GM18502 (cell line): ENCODE data around the gene FPGT.
"Not testable (repeated sequence)": the region's sequence is repeated elsewhere in the genome, so short reads cannot be mapped to it uniquely, and the experiment has no call there.

ENCODE experiments used
- ATAC-seq: cut with Tn5 transposase; IDR thresholded peaks from one replicate; pipeline ENCODE4 v1.9.1; 2021; ENCODE audit warnings: mild to moderate bottlenecking; ENCODE audit not compliant: unreplicated experiment, poor library complexity

Gene FPGT

DNA sequence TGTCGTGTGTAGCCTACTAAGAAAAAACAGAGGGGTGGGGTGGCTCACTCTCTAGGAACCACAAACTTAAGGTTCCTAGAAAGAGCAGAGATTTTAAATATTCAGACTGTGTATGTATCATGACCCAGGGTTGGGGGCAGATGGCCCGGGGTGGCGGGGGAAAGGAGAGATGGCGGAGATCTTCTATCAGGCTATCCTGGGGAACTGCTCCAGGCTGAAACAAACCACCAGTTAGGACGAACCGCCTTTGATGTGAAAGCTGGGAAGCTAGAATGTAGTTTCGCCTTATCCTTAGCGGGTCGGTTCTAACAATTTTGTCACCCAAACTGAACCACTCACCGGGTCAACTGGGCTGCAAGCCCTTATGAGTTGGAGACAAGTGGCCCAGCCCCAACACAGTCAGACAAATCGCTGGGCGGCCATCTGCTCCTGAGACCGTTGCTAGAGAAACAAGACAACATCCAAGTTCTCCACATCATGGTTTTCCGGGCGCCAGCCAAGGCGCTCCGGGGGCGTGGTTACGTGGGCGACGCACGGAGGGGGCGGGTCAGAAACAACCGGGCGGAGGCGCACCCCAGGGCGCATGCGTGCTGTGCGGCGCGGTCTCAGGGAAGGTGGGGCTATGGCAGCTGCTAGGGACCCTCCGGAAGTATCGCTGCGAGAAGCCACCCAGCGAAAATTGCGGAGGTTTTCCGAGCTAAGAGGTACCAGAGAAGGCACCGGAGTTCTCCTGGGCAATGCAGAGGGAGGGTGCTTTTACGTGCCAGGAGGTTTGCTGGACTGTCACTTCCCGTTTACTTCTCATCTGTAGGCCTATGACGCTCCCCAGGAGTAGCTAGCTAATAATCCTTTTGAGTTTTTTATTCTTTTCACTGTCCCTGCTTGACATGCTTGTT lies at the start of gene FPGT, which contains the start of gene LRRIQ3:
Gene FPGT, plus strand, starts transcription at position 586 of the 896 bp plus-strand sequence. Its CDS starts 37 bp downstream, at position 623.
Gene LRRIQ3, minus strand, starts transcription at position 520 of the 896 bp plus-strand sequence. CDS start 14,492 bp downstream, outside the sequence.
- peak; percentile 93 for ATAC-seq

DNA sequence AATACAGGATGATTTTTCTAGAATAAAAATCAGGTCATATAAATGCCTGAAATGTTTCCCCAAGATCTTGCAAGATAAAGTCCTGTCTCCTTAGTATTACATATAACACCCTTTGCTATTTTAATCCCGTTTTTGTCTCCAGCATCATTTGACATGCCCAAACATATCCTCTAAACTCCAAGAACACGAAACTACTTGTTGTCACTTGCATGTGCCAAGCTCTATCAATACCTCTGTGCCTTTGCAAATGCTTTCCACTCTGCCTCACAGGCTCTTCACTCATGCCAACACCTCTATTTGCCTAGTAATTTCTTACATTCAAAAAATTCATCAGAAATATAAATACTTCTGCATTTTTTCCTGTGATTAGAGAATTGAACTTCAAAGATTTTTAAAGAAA lies 38.0 kb upstream of the FPGT start:
- no peak for ATAC-seq

DNA sequence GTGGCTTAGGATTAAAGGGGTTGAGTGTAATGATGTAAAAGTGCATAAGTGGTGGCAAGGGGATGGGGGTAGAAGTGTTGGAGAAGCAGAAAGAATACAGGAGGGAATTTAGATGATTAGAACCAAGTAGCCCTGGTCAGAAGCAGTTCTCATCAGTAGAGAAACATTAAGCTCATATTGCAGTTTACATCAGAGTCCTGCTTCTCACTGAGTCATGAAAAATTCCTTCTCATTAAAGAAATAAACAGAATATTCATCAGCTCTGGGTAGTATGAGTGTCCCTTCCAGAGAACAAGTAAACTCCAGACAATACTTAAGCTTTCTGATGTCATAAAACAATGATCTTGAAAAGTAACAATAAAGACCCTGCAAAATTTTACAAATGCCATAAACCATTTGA lies 36.5 kb upstream of the FPGT start:
- no peak for ATAC-seq

DNA sequence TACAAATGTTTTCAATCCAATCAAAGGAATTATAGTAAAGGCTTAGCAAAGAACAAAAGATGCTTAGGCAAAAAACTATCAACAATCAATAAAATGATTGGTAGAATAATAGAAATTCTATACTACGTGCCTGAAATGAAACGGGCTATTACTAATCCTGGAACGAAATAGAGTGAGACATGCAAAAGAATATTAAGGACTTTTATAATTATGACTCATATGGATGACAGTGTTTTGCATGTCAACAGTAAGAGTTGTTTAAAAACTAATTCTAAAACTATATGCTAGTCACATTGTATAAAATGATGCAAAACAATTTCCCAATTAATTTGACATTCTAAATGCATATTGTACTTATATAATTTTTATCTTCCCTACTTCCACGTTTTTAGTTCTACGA lies 35.7 kb upstream of the FPGT start:
- ATAC-seq: no peak

DNA sequence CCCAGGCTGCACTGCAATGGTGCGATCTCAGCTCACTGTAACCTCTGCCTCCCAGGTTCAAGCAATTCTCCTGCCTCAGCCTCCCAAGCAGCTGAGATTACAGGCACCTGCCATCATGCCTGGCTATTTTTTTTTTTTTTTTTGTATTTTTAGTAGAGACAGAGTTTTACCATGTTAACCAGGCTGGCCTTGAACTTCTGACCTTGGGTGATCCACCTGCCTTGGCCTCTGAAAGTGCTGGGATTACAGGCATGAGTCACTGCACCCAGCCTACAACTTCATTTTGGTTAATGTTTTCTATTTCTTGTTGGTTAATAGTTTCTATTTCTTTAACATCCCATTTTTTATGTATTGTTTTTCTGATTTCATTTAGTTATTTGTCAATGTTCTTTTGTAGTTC lies 23.6 kb upstream of the FPGT start:
- ATAC-seq: not testable (repeated sequence)

DNA sequence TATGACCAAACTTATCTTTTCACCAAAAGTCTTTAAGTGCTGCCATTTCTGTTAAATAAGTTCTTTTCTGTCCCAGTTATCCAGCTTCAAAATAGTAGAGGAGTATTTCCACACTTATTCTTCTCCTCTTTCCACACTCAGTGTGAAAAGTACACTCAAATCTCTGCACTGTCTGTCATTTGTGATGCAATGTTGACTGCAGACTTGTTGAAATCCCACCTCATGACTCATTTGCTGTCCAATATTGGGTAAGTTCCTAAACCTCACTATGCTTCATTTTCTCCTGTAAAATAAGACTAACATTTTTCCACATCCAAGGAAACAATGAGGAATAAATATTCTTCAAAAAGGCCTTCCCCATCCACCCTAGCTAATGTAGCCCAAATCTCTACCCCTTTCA lies 17.6 kb upstream of the FPGT start:
- ATAC-seq: no peak

DNA sequence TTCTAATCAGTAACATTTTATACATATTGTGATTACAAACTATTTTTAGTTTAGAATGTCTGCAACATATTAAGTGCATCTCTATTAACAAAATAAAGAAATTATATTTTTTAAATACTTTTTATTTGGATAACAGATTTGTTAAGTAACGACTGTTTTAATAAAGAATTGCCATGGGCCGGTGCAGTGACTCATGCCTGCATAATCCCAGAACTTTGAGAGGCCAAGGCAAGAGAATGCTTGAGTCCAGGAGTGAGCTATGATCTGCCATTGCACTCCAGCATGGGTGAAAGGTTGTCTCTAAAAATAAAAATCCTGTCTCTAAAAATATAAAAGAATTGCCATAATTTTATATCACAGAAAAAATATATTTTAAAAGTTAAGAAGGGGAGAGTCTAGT lies 4.1 kb upstream of the FPGT start:
- ATAC-seq: no peak

DNA sequence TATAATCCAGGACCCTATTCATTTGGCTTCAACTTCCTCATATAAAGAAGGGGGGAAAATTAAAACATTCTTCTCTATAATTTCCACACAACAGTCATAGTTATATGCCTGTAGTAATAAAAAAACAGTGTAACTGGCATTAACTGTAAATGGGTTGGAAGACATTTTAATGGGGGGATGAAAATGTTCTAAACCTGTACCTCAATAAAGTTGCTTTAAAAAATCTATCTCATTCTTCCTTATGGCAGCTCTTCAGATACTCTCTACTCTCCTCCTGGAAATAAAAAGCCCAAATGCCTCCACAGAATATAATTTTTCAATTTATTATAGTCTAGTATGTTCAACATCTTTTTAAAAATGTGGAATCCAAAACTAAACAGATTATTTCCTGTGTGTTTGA lies 2.7 kb upstream of the FPGT start:
- ATAC-seq: no peak

DNA sequence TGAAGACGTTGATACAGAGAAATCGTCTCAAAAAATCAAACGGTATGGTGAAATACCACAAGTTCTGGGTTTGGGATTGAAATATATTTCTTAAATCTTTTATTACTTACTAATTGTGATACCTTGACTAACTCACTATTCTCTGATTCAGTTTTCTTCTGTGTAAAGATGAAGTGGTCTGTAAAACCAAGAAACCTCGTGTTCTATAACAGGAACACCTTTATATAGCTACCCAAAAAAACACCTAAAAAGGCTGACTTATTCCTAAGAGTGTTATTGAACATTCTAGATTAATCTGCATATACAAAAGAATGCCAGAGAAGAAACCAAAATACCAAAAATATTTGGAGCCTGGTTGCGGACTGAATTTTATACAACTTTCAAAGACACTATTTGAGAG lies 787 bp upstream of the FPGT start:
- peak; percentile 15 for ATAC-seq

DNA sequence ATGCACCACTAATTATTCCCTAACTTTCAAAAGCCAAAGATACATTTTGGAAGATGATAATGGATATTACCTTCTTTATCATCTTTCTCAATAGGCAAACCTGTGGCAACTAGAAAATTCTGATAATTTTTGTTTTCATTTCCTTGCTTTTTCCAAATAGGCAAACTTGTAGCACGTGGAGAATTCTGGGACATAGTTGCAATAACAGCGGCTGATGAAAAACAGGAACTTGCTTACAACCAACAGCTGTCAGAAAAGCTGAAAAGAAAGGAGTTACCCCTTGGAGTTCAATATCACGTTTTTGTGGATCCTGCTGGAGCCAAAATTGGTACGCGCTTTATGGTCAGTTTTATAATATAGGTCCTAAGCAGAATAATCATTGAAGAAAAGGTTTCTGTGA lies 1.5 kb downstream of the FPGT start:
- ATAC-seq: no peak

DNA sequence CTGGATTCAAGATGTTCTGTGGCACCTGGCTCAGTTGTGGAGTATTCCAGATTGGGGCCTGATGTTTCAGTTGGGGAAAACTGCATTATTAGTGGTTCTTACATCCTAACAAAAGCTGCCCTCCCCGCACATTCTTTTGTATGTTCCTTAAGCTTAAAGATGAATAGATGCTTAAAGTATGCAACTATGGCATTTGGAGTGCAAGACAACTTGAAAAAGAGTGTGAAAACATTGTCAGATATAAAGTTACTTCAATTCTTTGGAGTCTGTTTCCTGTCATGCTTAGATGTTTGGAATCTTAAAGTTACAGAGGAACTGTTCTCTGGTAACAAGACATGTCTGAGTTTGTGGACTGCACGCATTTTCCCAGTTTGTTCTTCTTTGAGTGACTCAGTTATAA lies 7.2 kb downstream of the FPGT start:
- ATAC-seq: no peak

DNA sequence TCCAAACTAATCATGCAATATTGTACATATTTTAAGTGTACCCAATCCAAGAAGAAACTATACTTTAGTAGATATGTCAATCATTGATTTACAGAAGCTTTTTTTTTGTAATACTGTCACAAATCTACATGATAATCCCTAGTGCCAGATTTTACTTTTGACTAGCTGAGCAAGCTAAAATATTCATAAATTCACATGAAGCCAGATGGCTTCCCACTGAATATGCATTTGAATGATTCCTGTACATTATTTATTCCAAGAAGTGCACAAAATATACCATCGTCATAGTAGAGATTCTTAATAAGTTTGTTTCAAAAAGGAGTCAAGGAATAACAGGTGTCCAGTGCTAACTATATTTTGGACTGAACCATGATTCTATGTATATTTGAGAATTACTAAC lies 17.2 kb downstream of the FPGT start:
- ATAC-seq: no peak

DNA sequence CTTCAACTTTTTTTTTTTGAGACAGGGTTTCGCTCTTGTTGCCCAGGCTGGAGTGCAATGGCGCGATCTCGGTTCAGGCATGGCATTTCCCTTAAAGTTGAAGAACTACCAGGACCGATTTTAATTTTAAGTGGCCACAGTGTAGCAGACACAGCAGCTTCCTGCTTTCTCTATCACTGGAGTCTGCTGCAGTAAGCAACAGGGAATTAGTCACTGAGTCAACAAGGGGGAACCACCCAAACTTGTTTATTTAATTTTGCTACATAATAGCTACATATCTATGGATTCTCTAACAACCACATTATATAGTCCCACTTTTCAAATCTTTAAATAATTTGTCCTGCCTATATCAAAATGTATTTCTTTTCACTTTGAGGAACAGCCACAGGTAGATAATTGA lies 24.7 kb downstream of the FPGT start:
- no peak for ATAC-seq

DNA sequence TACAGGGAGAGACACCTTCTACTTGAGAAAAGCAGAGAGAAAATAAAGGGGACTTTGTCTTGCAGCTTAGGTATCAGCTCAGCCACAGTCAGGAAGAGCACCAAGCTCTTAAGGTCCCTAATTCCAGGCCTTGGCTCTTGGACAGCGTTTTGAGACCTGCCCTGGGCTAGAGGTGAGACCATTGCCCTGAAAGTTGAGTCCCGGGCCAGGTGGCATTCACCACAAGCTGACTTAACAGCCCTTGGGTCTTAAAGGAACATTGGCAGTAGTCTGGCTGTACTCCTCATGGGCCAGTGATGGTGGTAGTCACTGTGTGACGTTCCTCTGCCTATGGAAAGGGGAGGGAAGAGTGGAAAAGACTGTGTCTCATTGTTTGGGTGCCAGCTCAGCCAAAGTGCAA lies 25.4 kb downstream of the FPGT start:
- no peak for ATAC-seq

DNA sequence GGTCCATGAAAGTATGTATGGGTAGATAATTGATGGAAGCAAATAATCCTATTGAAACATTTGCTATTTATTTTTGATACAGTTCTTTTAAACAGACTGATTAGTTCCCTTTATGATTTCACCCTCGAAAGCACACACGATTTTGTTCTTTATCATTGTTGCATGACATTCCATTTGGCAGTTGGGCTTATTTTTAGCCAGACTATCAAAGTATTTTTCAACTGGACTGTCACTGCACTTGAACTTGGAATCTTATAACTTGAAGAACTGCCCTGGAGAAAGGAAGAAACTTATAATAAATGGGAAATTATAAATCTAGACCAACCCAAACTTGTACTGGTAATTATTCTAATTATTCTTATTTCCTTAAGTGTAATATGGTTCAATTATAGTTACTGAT lies 37.1 kb downstream of the FPGT start, which contains the start of gene TNNI3K:
Gene TNNI3K, plus strand, starts transcription at position 235 of the 400 bp plus-strand sequence. Its CDS starts 65 bp downstream, at position 300.
- no peak for ATAC-seq

DNA sequence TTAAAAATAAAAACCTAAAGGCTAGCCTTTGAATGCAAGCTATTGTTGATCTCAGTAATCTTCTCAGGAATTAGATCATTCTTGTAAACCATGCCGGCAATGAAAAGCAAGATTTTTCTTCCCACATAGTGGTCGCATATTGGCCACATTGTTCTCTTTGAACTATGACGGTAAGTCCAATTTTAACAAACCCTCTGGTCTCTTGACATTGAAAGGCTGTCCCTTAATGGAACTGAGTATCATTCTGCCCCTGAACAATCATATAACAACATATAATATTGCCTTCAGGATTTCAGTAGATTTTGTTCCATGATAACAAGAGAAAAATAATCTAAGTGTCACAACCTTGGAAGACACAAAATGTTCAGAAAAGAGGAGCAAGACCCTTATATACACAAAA lies 38.4 kb downstream of the FPGT start:
- no peak for ATAC-seq

DNA sequence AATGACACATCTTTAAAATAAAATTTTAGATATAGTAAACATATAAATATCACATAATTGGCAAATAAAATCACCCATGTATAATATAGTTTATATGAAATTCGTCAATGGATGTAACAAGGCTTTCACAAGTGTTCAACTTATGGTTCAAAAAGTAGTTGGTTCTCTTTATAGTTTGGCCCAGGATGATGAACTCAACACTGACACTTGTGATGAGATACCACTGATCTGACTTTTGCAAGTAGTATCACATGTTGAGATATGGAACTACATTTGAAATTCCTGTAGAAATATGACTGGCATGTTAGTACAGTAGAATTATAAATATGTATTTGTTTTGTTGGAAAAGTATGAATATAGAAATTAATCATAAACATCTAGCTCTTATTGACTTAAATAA lies 39.0 kb downstream of the FPGT start:
- no peak for ATAC-seq

DNA sequence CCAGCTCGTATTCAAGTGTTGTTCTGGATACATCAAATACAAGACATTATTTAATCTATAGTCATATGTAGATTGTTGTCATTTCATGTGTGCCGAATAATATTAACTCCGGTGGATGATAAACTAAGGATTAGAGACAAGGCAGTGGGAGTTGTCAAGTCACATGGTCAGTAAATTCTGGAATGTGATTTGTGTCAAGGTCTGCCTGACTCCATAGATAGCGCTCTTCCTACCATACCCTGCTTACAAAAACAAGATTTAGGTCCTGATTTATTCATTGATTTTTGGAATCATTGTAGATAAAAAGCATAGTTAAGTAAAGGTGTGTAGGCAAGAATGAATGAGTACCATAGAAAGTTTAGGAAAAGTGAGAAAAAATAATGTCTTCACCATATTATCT lies 39.7 kb downstream of the FPGT start:
- ATAC-seq: no peak

DNA sequence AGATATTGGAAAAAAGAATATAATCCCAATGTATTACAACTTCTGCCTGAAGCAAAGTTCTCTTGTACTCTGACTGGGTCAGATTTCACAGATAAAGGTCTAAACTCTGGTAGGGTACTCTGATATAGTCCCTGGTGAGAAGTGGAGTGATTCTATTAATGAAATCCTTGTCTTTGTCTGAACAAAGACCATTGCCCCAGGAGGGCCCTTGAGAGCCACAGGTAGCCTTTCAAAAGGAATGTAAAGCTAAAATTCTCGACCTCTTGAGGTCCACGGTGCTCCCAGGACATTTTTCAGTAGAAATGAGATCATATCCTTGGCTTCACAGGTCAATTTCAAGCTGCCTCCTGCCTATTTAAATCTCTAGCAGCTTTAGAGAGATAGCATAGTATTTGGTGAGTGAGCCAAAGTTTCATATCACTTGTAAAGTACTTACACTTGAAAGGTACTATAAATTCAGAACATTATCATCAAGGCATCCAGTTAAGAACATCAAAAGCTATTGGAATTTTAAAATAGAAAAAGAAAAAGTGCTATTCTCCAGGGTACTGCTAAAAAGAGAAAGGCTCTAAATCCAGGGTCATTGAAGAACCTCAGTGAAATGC lies 47.2 kb downstream of the FPGT start:
- no peak for ATAC-seq

DNA sequence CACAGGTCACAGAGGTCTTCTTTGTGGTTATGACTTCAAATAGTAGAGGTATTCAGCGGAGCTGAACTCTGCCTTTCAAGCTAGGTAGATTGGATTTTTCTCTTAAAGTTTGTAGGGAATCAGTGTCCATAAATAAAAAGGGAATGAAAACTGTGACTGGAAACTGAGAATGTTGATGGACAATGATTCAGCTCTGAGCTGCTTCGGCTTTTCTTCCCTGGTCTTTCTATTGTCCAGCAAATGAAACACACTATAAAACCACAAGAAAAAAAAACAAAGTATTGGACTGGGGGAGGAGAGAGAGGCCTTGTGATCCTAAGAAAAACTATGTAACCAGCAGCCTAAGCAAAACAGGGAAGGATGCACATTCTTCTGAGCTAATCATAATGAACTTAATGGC lies 48.3 kb downstream of the FPGT start:
- ATAC-seq: no peak

DNA sequence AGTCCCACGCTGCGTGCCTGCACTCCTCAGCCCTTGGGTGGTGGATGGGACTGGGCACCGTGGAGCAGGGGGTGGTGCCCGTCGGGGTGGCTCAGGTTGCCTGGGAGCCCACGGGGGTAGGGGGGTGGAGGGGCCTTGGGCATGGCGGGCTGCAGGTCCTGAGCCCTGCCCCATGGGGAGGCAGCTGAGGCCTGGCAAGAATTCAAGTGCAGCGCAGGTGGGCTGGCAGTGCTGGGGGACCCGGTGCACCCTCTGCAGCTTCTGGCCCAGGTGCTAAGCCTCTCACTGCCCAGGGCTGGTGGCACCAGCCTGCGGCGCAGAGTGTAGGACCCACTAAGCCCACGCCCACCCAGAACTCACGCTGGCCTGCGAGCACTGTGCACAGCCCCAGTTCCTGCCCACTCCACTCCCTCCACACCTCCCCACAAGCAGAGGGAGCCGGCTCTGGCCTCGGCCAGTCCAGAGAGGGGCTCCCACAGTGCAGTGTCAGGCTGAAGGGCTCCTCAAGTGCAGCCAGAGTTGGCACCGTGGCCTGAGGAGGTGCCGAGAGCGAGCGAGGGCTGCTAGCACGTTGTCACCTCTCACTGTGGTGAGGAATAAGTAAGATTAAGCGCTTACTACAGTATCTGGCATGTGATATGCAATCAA lies 50.0 kb downstream of the FPGT start:
- ATAC-seq: no peak
